Type B pancreatic cell (in vitro differentiated cells): ENCODE measurements around the gene TRPM1. TPM values are rescaled to one million over a fixed set of nuclear protein-coding genes. Genes with fewer than 3 reads are reported as not detected.

Source experiments
- DNase-seq: peaks from one replicate; pipeline ENCODE4 v3.0.0; 2021; ENCODE audit warnings: mixed read lengths; ENCODE audit not compliant: unreplicated experiment; ENCODE audit errors: extremely low spot score
- H3K27ac Mint-ChIP-seq: 2 replicates; pipeline ENCODE4 v1.8.0; 2021; ENCODE audit warnings: mild to moderate bottlenecking, mixed read lengths
- H3K27me3 Mint-ChIP-seq: 2 replicates; pipeline ENCODE4 v1.8.0; 2021; ENCODE audit warnings: mixed read lengths
- H3K36me3 Mint-ChIP-seq: 2 replicates; pipeline ENCODE4 v1.8.0; 2021; ENCODE audit warnings: mixed read lengths
- H3K4me1 Mint-ChIP-seq: one replicate; pipeline ENCODE4 v1.8.0; 2021; ENCODE audit warnings: mixed read lengths; ENCODE audit not compliant: unreplicated experiment
- H3K4me3 Mint-ChIP-seq: 2 replicates; pipeline ENCODE4 v1.8.0; 2021; ENCODE audit warnings: mild to moderate bottlenecking, mixed read lengths
- H3K9me3 Mint-ChIP-seq: 2 replicates; pipeline ENCODE4 v1.8.0; 2021; ENCODE audit warnings: mixed read lengths
- CTCF ChIP-seq: fragments of 200-600 bp; sonication (generic); conservative IDR thresholded peaks from 2 replicates; pipeline ENCODE4 v1.5.0; 2021; ENCODE audit warnings: antibody characterized with exemption, mild to moderate bottlenecking
- total RNA-seq: library from RNA; stranded (reverse); gene quantifications from 2 replicates; pipeline ENCODE4 v1.2.1, GENCODE V29; 2021; ENCODE audit warnings: low replicate concordance

TRPM1 gene
- total RNA-seq, 1 donor from 2014 or later, result 9.5 TPM

GRCh38 chr15:31129769-31130303 lies 28.3 kb upstream of the TRPM1 start:
- TF ChIP-seq CTCF, result no peak
- H3K27ac Mint-ChIP-seq, result no peak overlapping the region
- no peak overlapping the region for H3K4me3 Mint-ChIP-seq
- H3K9me3 Mint-ChIP-seq, result peaks cover under 1% of the 10 kb centered on the region
- no peaks in the 10 kb centered on the region for H3K36me3 Mint-ChIP-seq
- H3K4me1 Mint-ChIP-seq, result no peaks in the 10 kb centered on the region
- DNase-seq, result no peak
- no peaks in the 10 kb centered on the region for H3K27me3 Mint-ChIP-seq

- Mint-ChIP-seq H3K27me3 (no peaks in the 10 kb centered on the region), H3K4me3 (no peak overlapping the region), H3K36me3 (no peaks in the 10 kb centered on the region), H3K4me1 (no peaks in the 10 kb centered on the region), H3K9me3 (no peaks in the 10 kb centered on the region), H3K27ac (no peak overlapping the region)
- TF ChIP-seq CTCF, result peak; percentile 94
- no peak for DNase-seq
Measured at GRCh38 chr15:31128919-31129768, 27.6 kb upstream of the TRPM1 start.

- Mint-ChIP-seq H3K36me3 (no peaks in the 10 kb centered on the region), H3K4me1 (no peaks in the 10 kb centered on the region), H3K9me3 (no peaks in the 10 kb centered on the region), H3K27me3 (no peaks in the 10 kb centered on the region), H3K4me3 (no peak overlapping the region), H3K27ac (no peak overlapping the region)
- no peak for TF ChIP-seq CTCF
- no peak for DNase-seq
Measured at GRCh38 chr15:31128477-31128876, 27.0 kb upstream of the TRPM1 start.

GRCh38 chr15:31127596-31128261 lies 26.2 kb upstream of the TRPM1 start:
- TF ChIP-seq CTCF, result no peak
- Mint-ChIP-seq H3K27me3 (no peaks in the 10 kb centered on the region), H3K27ac (no peak overlapping the region), H3K36me3 (no peaks in the 10 kb centered on the region), H3K9me3 (no peaks in the 10 kb centered on the region), H3K4me1 (no peaks in the 10 kb centered on the region), H3K4me3 (no peak overlapping the region)
- no peak for DNase-seq

GRCh38 chr15:31125061-31125460 lies 23.5 kb upstream of the TRPM1 start:
- H3K4me1 Mint-ChIP-seq, result no peaks in the 10 kb centered on the region
- no peak overlapping the region for H3K27ac Mint-ChIP-seq
- H3K27me3 Mint-ChIP-seq, result no peaks in the 10 kb centered on the region
- no peak overlapping the region for H3K4me3 Mint-ChIP-seq
- TF ChIP-seq CTCF, result no peak
- H3K36me3 Mint-ChIP-seq, result no peaks in the 10 kb centered on the region
- DNase-seq, result no peak
- H3K9me3 Mint-ChIP-seq, result no peaks in the 10 kb centered on the region
